ENCODE measurements around the gene MCF2L.

The MCF2L gene

DNA sequence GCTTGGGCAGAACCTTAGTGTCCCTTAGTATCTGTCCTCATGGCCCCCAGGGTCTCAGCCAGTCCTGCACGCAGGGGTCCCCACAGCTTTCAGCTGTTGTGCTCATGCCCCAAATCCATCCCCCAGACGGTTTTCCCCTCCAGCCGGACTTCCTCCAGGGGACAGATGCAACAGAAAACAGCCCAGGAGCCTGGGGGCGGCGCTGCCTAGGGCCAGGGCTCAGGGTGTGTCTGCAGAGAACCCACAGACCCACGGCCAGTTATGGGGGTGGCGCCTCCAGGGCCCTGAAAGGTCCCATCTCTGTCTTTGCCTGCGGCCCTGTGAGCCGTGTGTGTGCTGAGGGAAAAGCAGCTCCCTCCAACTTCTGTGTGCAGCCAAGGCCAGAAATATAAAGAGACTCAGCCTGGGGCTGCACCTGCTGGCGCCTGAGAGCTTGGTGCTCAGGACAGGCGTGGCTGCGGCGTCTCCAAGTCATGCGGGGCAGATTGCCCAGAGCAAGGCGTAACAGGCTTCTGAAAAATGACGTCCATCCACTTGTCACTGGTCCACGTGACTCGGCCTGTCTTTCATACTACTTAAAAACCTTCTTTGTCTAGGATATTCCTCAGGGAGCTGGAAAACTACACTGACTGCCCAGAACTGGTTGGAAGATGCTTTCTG is 114.5 kb downstream of the MCF2L start:
- no peak for DNase-seq (ENCODE audit: low read depth)

DNA sequence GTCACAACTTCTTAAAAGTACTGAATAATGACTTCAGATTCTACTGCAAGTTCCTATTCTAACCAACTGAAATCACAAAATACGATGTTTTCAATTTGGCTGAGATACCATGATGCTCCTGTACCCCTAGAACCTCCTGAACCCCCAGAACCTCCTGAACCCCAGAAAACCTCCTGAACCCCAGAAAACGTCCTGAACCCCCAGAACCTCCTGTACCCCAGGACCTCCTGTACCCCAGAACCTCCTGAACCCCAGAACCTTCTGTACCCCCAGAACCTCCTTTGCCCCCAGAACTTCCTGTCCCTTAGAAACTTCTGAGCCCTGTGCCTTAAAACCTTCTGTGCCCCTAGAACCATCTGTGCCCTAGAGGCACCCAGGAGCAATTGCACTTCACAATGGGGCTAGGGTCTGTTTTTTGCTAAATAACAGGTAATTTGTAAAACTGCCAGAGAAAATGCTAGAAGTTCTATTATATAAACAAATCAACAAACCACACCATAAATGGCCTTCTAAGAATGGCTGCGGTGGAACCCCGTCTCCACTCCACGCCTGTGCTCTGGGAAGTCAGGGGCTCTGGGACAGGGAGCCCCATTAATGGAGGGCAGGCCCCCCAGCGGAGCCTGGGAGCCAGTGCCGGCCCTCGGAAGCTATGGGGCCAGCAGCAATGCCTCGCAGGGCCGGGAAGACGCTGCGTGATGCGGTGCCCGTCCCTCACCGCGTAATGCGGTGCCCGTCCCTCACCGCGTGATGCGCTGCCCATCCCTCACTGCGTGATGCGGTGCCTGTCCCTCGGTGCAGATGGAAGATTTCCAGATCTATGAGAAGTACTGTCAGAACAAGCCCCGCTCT is 115.3 kb downstream of the MCF2L start:
- DNase-seq (ENCODE audit: low read depth), result no peak

DNA sequence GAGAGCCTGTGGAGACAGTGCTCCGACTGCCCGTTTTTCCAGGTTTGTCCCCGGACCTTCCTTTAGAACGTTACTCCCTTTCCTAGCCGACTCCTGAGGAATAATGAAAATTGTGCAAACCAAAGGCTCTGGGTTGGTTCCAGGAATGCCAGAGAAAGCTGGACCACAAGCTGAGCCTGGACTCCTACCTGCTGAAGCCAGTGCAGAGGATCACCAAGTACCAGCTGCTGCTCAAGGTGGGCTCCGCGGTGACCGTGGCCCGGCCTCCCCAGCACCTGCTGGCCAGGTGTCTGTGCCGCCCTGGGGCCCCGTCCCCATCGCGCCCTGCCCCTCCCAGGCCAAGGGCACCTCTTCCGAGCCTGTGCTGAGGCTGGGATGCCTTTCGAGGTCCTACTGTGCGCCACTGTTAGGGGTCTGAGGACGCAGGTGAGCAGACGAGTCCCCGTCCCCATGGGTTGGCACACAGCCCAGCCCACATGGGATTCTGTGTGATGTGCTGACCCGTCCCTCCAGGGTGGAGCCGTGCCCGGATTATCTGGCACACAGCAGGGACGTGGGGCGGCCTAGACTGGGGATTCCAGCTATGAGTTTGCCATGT is 116.0 kb downstream of the MCF2L start:
- no peak for DNase-seq (ENCODE audit: low read depth)

DNA sequence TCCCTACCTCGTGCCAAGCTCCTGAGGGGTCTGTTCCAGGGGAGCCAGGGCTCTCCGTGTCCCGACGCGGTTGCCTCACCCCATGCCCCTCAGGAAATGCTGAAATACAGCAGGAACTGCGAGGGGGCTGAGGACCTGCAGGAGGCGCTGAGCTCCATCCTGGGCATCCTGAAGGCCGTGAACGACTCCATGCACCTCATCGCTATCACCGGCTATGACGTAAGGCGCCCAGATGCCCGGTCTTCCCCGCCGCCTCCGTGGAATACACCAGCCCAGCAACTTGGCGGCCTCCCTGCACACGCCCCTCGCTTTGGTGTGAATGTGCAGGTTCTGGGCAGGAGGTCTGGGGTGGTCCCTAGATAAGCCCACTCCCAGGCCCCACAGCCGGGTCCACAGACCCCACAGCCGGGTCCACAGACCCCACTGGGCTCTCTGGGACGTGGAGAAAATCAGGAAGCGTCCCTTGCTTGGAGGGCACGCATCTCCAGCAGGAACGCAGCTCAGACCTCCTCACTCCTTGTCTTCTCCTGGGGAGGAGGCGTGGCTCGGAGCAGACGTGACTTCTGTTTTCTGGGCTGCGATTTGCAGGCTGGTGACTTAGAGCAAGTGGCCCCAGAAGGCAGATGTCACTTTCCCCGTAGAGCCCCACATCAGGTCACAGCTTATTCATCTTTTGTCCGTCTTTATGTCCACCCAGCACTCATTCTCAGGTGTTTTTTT is 117.2 kb downstream of the MCF2L start:
- no peak for DNase-seq (ENCODE audit: low read depth)

DNA sequence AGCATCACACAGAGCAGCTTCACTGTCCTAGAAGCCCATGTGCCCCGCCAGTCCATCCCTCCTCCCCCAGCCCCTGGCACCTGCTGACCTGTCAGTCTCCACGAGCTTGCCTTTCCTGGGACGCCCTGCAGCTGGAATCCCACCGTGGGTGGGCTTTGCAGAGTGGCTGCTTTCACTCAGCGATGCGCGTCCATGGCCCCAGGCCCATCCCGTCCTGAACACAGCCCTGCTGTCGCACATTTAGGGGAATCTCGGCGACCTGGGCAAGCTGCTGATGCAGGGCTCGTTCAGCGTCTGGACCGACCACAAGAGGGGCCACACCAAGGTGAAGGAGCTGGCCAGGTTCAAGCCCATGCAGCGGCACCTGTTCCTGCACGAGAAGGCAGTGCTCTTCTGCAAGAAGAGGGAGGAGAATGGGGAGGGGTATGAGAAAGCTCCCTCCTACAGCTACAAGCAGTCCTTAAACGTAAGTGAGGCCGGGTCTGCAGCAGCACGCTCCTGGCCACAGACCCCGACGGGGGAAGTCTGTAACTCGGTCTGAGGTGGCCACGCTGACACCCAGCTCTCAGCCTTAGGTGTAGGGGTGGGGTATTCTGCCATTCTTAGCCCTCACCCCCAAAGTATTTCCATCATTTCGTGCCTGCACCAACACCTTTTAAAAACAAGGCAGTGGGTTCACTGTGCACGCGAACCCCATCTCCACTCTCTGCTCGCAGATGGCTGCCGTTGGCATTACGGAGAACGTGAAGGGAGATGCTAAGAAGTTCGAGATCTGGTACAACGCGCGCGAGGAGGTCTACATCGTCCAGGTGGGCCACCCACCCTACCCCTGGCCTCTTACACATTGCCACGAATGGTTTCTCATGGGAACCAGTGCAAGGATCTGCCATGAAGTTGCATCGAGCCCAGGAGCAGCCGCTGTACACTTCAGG is 118.2 kb downstream of the MCF2L start:
- no peak for DNase-seq (ENCODE audit: low read depth)

DNA sequence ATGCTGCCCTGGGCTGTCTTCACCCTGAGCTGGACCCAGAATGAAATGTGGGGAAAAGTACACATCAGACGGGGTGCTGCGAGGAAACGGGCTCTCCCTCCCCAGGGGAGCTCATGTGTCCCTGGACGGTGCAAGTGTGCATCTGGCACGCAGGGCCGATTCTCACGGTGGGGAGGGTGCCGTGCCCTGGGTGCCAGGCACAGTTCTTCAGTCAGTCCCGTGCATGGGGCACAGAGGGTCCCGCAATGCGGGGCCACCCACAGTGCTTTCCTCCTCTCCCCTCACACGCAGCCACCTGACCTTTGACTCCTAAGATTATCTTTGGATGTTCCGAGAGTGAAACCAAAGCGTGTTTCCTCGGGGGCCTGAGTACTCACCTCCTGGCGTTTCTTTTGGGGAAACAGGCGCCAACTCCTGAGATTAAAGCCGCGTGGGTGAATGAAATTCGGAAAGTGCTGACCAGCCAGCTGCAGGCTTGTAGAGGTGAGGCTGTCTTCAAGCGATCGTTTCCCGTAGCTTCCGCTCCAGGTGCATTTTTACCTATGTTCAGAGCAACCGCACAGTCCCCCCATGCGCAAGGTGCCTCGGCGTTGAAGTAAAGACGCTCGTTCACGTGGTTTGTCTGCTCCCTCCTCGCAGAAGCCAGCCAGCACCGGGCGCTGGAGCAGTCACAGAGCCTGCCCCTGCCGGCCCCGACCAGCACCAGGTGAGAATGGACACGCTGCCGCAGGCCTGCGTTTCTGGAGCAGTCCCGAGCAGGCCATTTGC is 119.1 kb downstream of the MCF2L start:
- no peak for DNase-seq (ENCODE audit: low read depth)

DNA sequence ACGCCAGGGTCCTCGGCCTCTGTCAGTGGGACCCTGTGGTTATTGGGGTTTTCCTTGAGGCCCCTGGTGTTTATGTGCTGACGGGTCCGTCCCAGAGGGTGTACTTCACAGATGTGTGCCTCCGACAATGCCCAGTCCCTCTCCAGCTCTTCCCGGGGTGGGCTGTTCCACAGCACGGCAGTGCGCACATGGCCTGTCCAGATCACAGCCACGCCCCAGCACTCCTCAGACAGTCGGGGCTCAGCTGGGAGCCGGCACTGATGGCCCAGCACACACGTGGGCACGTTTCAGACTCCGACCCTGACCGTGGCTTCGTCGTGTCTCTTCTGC is 119.6 kb downstream of the MCF2L start:
- no peak for DNase-seq (ENCODE audit: low read depth)

DNA sequence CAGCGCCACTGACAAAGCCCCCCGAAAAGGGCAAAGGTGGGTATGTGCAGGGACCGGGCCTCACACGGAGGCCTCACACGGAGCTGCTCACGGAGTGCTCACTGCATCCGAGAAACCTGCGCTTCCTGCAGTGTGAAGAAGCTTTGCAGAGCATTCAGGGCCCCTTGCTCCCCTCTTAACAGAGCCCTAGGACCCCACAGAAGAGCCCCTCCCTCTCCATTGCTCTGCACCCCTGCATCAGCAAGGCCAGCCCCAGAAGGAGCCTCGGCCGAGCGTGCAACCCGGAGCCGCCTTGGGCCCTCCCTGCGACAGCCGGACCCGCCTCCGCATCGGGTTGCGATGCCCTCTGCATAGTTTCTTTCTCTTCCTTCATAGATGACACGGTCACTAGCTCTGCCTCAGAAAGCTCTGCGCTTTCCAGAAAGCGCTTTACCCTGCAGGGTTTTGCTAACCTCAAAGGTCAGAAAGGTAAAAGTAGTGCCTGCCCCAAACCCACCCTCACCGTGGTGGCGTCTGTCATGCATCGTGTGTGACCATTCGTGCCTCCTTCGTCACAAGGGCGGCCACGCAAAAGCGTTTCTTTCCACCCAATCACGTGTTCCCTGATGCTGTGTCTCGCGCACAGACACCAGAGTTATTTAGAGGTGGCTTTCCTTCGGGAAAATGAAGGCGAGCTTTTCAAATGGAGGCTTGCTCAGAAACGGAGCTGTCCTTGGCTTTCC is 120.8 kb downstream of the MCF2L start:
- no peak for DNase-seq (ENCODE audit: low read depth)

DNA sequence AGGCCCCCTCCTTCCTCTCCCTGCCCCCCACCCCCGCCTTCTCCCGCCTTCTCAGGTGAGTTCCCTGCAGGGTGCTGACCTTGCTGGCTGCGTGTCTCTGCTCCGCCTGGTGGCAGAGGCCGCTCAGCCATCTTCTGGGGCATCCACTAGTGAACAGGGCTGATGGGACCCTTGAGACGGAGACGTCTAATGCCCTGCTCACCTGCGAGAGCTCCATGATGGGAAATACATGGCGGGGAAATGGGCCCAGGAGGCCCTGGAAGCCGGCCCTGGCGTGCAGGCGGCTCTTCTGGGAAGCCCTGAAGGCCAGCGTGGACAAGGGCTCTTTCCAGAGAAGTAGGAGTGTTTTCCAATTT is 121.4 kb downstream of the MCF2L start:
- DNase-seq (ENCODE audit: low read depth), result no peak

DNA sequence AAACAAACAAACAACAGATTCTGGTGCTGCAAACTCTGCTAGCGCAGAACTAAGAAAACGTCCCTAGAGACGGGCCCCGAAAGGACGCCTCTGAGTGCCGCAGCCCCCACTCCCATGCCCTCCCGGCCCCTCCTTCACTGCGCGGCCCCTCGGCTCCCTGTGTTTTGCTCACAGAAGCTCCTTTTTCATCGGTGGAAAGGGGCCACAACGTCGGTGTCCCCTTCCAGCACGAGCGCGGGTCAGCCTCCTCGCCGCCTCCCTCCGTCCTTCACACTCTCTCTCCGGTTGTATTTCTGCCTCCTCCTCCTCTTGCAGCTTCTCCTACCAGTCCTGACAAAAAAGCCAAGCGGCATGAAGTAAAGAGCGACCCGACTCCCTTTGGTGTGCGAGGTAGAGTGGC is 121.8 kb downstream of the MCF2L start:
- DNase-seq (ENCODE audit: low read depth), result no peak

DNA sequence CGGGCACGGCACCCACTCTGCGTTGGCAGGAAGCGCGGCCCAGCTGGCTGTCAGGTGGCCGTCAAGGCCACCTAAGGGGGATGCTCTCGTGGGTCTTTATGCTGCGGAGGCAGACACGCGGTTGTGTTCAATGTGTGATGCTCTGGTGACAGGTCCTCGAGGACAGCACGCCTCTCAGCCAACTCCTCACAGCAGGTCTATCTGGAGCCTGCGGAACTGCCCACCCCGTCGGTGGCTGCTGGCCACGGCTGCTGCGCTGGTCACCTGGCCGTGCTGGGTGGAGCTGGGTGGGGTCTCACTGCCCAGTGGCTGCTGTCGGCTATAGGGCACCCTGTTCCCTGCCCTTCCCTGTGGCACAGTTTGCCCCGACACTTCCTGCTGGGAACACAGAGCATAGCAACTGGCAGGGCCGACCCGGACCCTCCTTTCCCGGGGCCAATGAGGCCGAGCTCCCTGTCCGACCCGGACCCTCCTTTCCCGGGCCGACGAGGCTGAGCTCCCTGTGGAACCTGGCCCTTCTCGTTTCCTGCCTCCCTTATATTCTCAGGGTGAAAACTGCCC is 122.3 kb downstream of the MCF2L start:
- no peak for DNase-seq (ENCODE audit: low read depth)

DNA sequence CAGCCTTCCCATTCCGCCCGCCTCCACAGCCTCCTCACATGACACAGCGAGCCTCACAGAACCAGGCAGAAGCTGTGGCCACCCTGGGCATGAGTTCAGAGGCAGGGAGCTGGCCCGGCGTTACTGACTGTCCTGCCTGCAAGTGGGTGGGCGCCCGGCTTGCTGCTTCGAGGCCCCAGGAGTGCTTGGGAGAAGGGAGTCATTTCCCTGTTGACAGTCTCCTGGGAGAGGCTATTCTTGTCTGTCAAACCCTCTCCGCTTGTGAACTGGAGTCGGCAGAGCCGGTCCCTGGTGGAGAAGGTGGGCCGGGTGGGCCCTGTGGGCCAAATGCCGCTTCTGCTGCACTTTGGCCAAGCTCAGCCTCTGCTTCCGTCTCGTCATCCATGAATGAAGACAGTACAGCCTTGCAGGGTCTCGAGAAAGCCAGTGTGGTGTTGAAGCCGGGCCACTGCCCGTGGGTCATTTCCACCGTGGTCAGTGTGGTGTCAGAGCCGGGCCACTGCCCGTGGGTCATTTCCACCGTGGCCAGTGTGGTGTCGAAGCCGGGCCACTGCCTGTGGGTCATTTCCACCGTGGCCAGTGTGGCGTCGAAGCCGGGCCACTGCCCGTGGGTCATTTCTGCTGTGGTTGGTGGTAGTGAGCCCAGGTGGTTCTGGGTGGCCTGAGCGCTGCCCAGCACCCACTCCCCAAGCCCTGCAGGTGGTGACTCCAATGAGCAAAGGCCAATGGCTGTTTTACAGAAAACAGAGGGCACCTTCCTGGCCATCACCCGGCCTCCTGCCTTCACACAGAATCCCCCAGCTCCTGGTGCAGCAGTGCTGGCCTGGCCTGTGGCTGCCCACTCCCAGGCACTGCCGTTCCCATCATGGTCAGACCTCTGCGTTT is 123.1 kb downstream of the MCF2L start:
- no peak for DNase-seq (ENCODE audit: low read depth)

DNA sequence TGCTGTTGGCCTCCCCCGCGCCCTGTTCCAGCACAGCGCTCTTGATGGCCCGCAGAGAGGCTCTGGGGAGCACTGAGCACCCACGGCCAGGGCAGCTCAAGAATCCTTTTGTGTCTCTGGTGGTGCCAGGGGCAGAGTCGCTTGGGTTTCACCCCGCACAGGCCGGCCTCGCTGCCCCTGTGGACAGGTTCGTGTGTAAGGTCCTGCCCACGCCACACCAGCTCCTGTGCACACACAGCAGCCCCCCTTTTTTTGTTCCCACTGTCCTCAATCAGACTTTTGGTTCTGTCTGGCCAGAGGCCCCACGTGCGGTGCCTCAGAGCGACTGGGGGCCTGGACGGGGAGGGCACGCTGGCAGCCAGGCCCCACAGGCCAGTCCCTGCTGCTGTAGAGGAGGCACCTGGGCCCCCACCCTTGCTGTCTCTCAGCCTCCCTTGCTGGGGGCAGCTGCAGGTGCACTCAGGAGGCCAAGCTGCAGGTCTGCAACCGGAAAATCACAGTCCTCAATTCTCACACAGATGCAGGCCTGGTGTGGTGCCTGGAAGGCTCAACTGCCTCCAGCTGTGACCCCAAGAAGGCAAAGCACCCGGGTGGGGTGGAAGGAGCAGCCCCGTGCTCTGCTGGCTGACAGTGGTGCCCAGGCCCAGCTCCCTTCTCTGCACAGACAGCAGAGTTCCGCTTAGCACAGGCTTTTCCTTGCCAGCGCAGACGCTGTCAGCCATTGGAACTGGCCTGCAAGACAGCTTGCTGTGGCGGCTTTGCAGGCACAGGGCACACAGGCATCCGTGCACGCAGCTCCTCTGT is 124.0 kb downstream of the MCF2L start:
- DNase-seq (ENCODE audit: low read depth), result no peak

DNA sequence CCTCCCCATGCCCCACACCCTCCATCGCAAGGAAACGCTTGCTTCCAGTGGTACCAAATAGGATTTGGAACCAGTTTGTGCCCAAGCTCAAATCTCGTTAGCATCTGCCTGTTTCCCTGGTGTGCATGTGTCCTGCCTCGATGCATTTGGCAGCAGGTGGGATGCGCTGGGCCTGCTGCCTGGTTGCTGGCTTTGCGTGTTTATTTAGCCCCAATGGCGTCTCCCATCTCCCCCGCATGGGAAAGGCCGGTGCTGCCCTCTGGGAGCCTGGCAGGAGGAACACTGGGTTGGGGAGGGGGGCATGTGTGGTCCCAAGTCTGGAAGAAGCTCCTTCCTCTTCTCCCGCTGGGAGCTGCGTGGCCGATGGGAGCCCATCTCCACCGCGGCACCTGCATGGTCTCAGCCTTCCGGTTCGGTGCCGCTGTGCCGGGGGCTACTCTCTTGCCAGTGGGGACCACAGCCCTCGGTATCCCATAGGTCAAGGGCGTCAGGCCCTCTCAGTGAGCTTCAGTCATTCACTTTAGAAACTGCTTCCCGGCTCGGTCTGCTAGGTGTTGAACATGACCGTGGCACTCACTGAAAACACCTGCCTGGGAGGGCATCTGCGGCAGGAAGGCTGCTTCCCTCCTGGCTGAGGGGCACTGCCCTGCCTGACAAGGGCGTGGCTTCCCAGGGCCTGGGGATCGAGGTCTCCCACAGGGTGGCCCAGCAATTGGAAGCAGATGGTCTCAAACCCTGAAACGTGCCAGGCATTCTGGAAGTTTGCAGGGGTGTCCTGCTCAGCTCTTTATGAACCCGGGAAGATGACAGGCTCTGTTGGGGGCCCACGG is 124.8 kb downstream of the MCF2L start:
- DNase-seq (ENCODE audit: low read depth), result no peak

DNA sequence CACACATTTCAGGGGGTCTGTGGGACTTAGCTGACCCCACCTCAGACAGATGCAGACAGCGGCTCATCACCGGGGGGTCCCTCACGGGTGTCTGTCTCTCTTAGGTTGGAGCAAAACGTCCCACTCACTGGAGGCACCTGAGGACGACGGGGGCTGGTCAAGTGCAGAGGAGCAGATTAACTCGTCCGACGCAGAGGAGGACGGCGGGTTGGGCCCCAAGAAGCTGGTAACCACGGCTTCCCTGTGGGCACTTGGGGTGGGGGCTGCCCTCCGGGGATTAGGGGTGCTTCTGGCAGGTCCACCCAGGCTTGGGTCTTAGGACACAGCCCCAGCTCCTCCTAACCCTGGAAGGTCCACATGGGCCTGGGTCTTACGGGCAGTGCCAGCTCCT is 125.4 kb downstream of the MCF2L start:
- DNase-seq (ENCODE audit: low read depth), result no peak

DNA sequence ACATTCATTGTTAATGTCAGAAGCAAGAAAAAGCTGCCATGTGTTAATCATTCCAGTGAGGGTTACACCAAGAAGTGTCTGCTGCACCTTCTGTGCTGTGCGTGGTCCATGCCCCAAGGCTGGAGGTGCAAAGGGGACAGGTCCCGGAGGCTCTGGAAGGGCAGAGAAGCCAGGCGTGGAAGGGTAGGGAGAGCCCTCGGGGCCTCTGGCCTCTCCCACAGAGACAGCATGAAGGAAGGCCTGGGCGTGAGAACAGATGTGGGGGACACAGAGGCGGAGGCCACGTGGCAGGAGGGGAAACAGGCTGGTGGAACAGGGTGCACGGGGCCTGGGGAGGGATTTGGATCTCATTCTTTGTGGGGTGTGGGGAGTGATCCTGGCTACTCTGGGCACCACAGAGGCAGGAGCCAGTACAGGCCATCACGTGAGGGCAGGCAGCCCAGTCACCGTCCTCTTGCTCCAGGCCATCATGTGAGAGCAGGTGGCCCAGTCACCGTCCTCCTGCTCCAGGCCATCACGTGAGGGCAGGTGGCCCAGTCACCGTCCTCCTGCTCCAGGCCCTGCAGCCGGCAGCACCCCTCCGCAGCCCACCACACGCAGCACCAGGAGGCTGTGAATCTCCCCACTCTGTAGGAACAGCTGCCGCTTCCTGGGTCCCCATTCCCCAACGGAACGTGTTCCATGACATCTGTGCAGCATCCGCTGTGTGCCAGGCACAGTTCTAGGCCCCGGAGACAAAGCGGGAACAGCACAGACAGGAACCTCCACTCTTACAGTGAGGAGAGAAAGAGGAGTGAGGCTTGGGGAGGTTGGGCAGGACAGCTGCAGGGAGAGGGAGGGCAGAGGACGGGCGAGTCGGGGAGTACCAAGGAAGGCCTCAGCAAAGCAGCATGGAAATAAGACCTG is 126.4 kb downstream of the MCF2L start:
- DNase-seq (ENCODE audit: low read depth), result no peak

Data from HS-27A (cell line).